Hepatocyte (in vitro differentiated cells): ENCODE data around the gene CYP2A6. TPM values are rescaled to one million over a fixed set of nuclear protein-coding genes. Genes with fewer than 3 reads are reported as not detected.
A peak's percentile ranks its signal among the peaks of the same experiment; 100 is the strongest.

Experiments
- DNase-seq: peaks from one replicate; pipeline ENCODE4 v3.0.0-alpha.2; 2016; ENCODE audit warnings: low spot score
- H2AFZ ChIP-seq: fragments of 200-600 bp; sonication (generic); 2 replicates; pipeline ENCODE4 v1.6.0; 2016; ENCODE audit warnings: antibody characterized with exemption, mild to moderate bottlenecking
- H3K27ac ChIP-seq: fragments of 200-600 bp; sonication (generic); 2 replicates; pipeline ENCODE4 v1.5.1; 2016; ENCODE audit warnings: mild to moderate bottlenecking
- H3K27me3 ChIP-seq: fragments of 200-600 bp; sonication (generic); 2 replicates; pipeline ENCODE4 v1.6.1; 2016
- H3K36me3 ChIP-seq: fragments of 200-600 bp; sonication (generic); replicated peaks from 2 replicates; pipeline ENCODE4 v1.5.1; 2016; ENCODE audit warnings: low read depth; ENCODE audit not compliant: insufficient read depth
- H3K4me1 ChIP-seq: fragments of 200-600 bp; sonication (generic); 2 replicates; pipeline ENCODE4 v1.5.1; 2016; ENCODE audit warnings: mild to moderate bottlenecking, moderate library complexity; ENCODE audit not compliant: insufficient read depth
- H3K4me2 ChIP-seq: fragments of 200-600 bp; sonication (generic); 2 replicates; pipeline ENCODE4 v1.6.0; 2016
- H3K4me3 ChIP-seq: fragments of 200-600 bp; sonication (generic); 2 replicates; pipeline ENCODE4 v1.5.1; 2016; ENCODE audit warnings: mild to moderate bottlenecking
- H3K79me2 ChIP-seq: fragments of 200-600 bp; sonication (generic); 2 replicates; pipeline ENCODE4 v1.6.0; 2017; ENCODE audit warnings: mild to moderate bottlenecking
- H3K9me2 ChIP-seq: fragments of 200-600 bp; sonication (generic); replicated peaks from 2 replicates; pipeline ENCODE4 v1.6.0; 2017; ENCODE audit warnings: mild to moderate bottlenecking; ENCODE audit not compliant: insufficient read depth
- H3K9me3 ChIP-seq: fragments of 200-600 bp; sonication (generic); 2 replicates; pipeline ENCODE4 v1.5.1; 2016; ENCODE audit warnings: low read depth, mild to moderate bottlenecking
- H4K20me1 ChIP-seq: fragments of 200-600 bp; sonication (generic); 2 replicates; pipeline ENCODE4 v1.6.0; 2016; ENCODE audit warnings: mild to moderate bottlenecking; ENCODE audit not compliant: insufficient read depth, poor library complexity, severe bottlenecking
- CTCF ChIP-seq: fragments of 200-600 bp; sonication (generic); IDR thresholded peaks from 2 replicates; pipeline ENCODE4 v1.5.1; 2016; ENCODE audit warnings: antibody characterized with exemption, mild to moderate bottlenecking; ENCODE audit not compliant: poor library complexity
- EZH2 ChIP-seq: fragments of 200-600 bp; sonication (generic); IDR thresholded peaks from 2 replicates; pipeline ENCODE4 v1.6.1; 2016; ENCODE audit warnings: antibody characterized with exemption, mild to moderate bottlenecking, borderline replicate concordance
- EZH2phosphoT487 ChIP-seq: fragments of 200-600 bp; sonication (generic); IDR thresholded peaks from one replicate; pipeline ENCODE4 v1.6.1; 2018; ENCODE audit warnings: antibody characterized with exemption, mild to moderate bottlenecking, low read depth, moderate library complexity; ENCODE audit not compliant: unreplicated experiment, severe bottlenecking
- WGBS: methylation state at CpG from one replicate; pipeline ENCODE4 v1.1.6; 2016; ENCODE audit warnings: low lambda C conversion rate; ENCODE audit errors: missing lambda C conversion rate; 5-methylcytosine and 5-hydroxymethylcytosine counted together
- polyA plus RNA-seq: library from polyadenylated mRNA; unstranded; fragments of >200 nt; fragmentation: Nextera tagmentation; extraction: Ambion mirVana; gene quantifications from 2 replicates; pipeline ENCODE4 v1.2.1, GENCODE V29; 2016
- total RNA-seq: library from RNA; depleted of rRNA; stranded (reverse); fragments of >200 nt; gene quantifications from 2 replicates; pipeline ENCODE4 v1.2.3, GENCODE V29; 2014

The CYP2A6 gene
- total and polyA plus RNA-seq, 2 experiments from 2014 or later = 0.50 to 1.1 TPM

- Histone ChIP-seq H3K4me3 (no peak overlapping the region), H3K36me3 (no peaks in the 10 kb centered on the region), H3K9me2 (no peaks in the 10 kb centered on the region), H3K79me2 (peaks cover 80% of the 10 kb centered on the region), H3K27ac (peak overlapping the region; percentile 76), H2AFZ (no peak overlapping the region), H3K4me2 (peak overlapping the region; percentile 98), H4K20me1 (peaks cover 70% of the 10 kb centered on the region), H3K9me3 (no peaks in the 10 kb centered on the region), H3K27me3 (no peaks in the 10 kb centered on the region), H3K4me1 (peaks cover 67% of the 10 kb centered on the region)
- TF ChIP-seq EZH2 = no peak
- no peak for TF ChIP-seq EZH2phosphoT487
- no peak for TF ChIP-seq CTCF
- 53% methylated on average over 11 of the region's 11 CpGs for WGBS
- no peak for DNase-seq
These were observed 47.7 kb downstream of the CYP2A6 start for GRCh38 chr19:40802300-40803169.

GRCh38 chr19:40801426-40802299, 48.6 kb downstream of the CYP2A6 start:
- Histone ChIP-seq H3K27me3 (no peaks in the 10 kb centered on the region), H3K79me2 (peaks cover 74% of the 10 kb centered on the region), H4K20me1 (peaks cover 66% of the 10 kb centered on the region), H3K36me3 (no peaks in the 10 kb centered on the region), H2AFZ (no peak overlapping the region), H3K4me3 (no peak overlapping the region), H3K27ac (peak overlapping the region; percentile 28), H3K9me2 (no peaks in the 10 kb centered on the region), H3K4me2 (peak overlapping the region; percentile 98), H3K9me3 (no peaks in the 10 kb centered on the region), H3K4me1 (peaks cover 69% of the 10 kb centered on the region)
- DNase-seq = no peak
- no peak for TF ChIP-seq EZH2phosphoT487
- no peak for TF ChIP-seq CTCF
- TF ChIP-seq EZH2 = no peak
- WGBS = 67% methylated on average over 12 of the region's 13 CpGs

- H3K79me2 ChIP-seq = peaks cover 69% of the 10 kb centered on the region
- no peak overlapping the region for H3K4me3 ChIP-seq
These were observed 49.3 kb downstream of the CYP2A6 start for GRCh38 chr19:40800997-40801377.

More at GRCh38 chr19:40800997-40801377, 49.3 kb downstream of the CYP2A6 start:
- H3K36me3 ChIP-seq = no peaks in the 10 kb centered on the region
- H2AFZ ChIP-seq = no peak overlapping the region
- peaks cover 63% of the 10 kb centered on the region for H3K4me1 ChIP-seq
- H3K27ac ChIP-seq = no peak overlapping the region
- H3K27me3 ChIP-seq = no peaks in the 10 kb centered on the region
- TF ChIP-seq CTCF (no peak), EZH2 (no peak), EZH2phosphoT487 (no peak)
- no peaks in the 10 kb centered on the region for H3K9me3 ChIP-seq
- H4K20me1 ChIP-seq = peaks cover 60% of the 10 kb centered on the region
- peak overlapping the region; percentile 98 for H3K4me2 ChIP-seq
- 95% methylated on average over 27 of the region's 27 CpGs for WGBS
- no peaks in the 10 kb centered on the region for H3K9me2 ChIP-seq
- DNase-seq = no peak
